Middle frontal gyrus (tissue), 1 donor: Measurements from ENCODE around the gene SDK2.

Experiments
- DNase-seq: peaks from one replicate; pipeline ENCODE4 v3.0.0-alpha.2; 2015; ENCODE audit warnings: low spot score; ENCODE audit errors: extremely low spot score

The SDK2 gene

GRCh38 chr17:73561111-73561510 lies 83.1 kb downstream of the SDK2 start:
- DNase-seq, result no peak

- no peak for DNase-seq
These were observed 83.6 kb downstream of the SDK2 start for GRCh38 chr17:73560661-73561060.

- DNase-seq, result no peak
These were observed 84.7 kb downstream of the SDK2 start for GRCh38 chr17:73559532-73559931.

- no peak for DNase-seq
These were observed 88.9 kb downstream of the SDK2 start for GRCh38 chr17:73555199-73555960.

- no peak for DNase-seq
These were observed 89.7 kb downstream of the SDK2 start for GRCh38 chr17:73554498-73554897.

GRCh38 chr17:73553311-73553710 lies 90.9 kb downstream of the SDK2 start:
- no peak for DNase-seq

- no peak for DNase-seq
These were observed 91.8 kb downstream of the SDK2 start for GRCh38 chr17:73552300-73553048.

GRCh38 chr17:73551759-73552158 lies 92.5 kb downstream of the SDK2 start:
- DNase-seq, result no peak

- no peak for DNase-seq
These were observed 93.1 kb downstream of the SDK2 start for GRCh38 chr17:73551144-73551543.

GRCh38 chr17:73550556-73550955 lies 93.7 kb downstream of the SDK2 start:
- DNase-seq, result no peak

- DNase-seq, result no peak
These were observed 94.3 kb downstream of the SDK2 start for GRCh38 chr17:73549841-73550430.

GRCh38 chr17:73548620-73549311 lies 95.5 kb downstream of the SDK2 start:
- DNase-seq, result no peak

GRCh38 chr17:73547790-73548189 lies 96.5 kb downstream of the SDK2 start:
- DNase-seq, result no peak

GRCh38 chr17:73546770-73547536 lies 97.3 kb downstream of the SDK2 start:
- no peak for DNase-seq

GRCh38 chr17:73546114-73546513 lies 98.1 kb downstream of the SDK2 start:
- no peak for DNase-seq

GRCh38 chr17:73545109-73546032 lies 98.9 kb downstream of the SDK2 start:
- DNase-seq, result no peak

GRCh38 chr17:73544333-73544732 lies 99.9 kb downstream of the SDK2 start:
- DNase-seq, result no peak

GRCh38 chr17:73542323-73542722 lies 101.9 kb downstream of the SDK2 start:
- no peak for DNase-seq

- no peak for DNase-seq
These were observed 102.7 kb downstream of the SDK2 start for GRCh38 chr17:73541561-73541981.

GRCh38 chr17:73541111-73541510 lies 103.1 kb downstream of the SDK2 start:
- DNase-seq, result no peak
